Type B pancreatic cell (in vitro differentiated cells): Measurements from ENCODE around the gene CHPT1. TPM values are rescaled to one million over a fixed set of nuclear protein-coding genes. Genes with fewer than 3 reads are reported as not detected.
"Not testable (repeated sequence)": the region's sequence is repeated elsewhere in the genome, so short reads cannot be mapped to it uniquely, and the experiment has no call there.

Source experiments
- DNase-seq: peaks from one replicate; pipeline ENCODE4 v3.0.0; 2021; ENCODE audit warnings: mixed read lengths; ENCODE audit not compliant: unreplicated experiment; ENCODE audit errors: extremely low spot score
- H3K27ac Mint-ChIP-seq: 2 replicates; pipeline ENCODE4 v1.8.0; 2021; ENCODE audit warnings: mild to moderate bottlenecking, mixed read lengths
- H3K27me3 Mint-ChIP-seq: 2 replicates; pipeline ENCODE4 v1.8.0; 2021; ENCODE audit warnings: mixed read lengths
- H3K36me3 Mint-ChIP-seq: 2 replicates; pipeline ENCODE4 v1.8.0; 2021; ENCODE audit warnings: mixed read lengths
- H3K4me1 Mint-ChIP-seq: one replicate; pipeline ENCODE4 v1.8.0; 2021; ENCODE audit warnings: mixed read lengths; ENCODE audit not compliant: unreplicated experiment
- H3K4me3 Mint-ChIP-seq: 2 replicates; pipeline ENCODE4 v1.8.0; 2021; ENCODE audit warnings: mild to moderate bottlenecking, mixed read lengths
- H3K9me3 Mint-ChIP-seq: 2 replicates; pipeline ENCODE4 v1.8.0; 2021; ENCODE audit warnings: mixed read lengths
- CTCF ChIP-seq: fragments of 200-600 bp; sonication (generic); conservative IDR thresholded peaks from 2 replicates; pipeline ENCODE4 v1.5.0; 2021; ENCODE audit warnings: antibody characterized with exemption, mild to moderate bottlenecking
- total RNA-seq: library from RNA; stranded (reverse); gene quantifications from 2 replicates; pipeline ENCODE4 v1.2.1, GENCODE V29; 2021; ENCODE audit warnings: low replicate concordance

CHPT1 gene
- total RNA-seq, 1 donor from 2014 or later: 35.2 TPM

- TF ChIP-seq CTCF: no peak
- DNase-seq: no peak
- Mint-ChIP-seq H3K9me3 (no peaks in the 10 kb centered on the region), H3K27ac (no peak overlapping the region), H3K4me3 (no peak overlapping the region), H3K36me3 (no peaks in the 10 kb centered on the region), H3K27me3 (no peaks in the 10 kb centered on the region), H3K4me1 (no peaks in the 10 kb centered on the region)
These were observed 43.9 kb upstream of the CHPT1 start for GRCh38 chr12:101653503-101653902.

- Mint-ChIP-seq H3K27ac (no peak overlapping the region), H3K4me3 (no peak overlapping the region), H3K36me3 (no peaks in the 10 kb centered on the region), H3K9me3 (no peaks in the 10 kb centered on the region), H3K27me3 (no peaks in the 10 kb centered on the region), H3K4me1 (no peaks in the 10 kb centered on the region)
- TF ChIP-seq CTCF: no peak
- no peak for DNase-seq
These were observed 43.0 kb upstream of the CHPT1 start for GRCh38 chr12:101654442-101654841.

GRCh38 chr12:101655393-101655792 is 42.0 kb upstream of the CHPT1 start:
- no peak for TF ChIP-seq CTCF
- no peak for DNase-seq
- Mint-ChIP-seq H3K4me3 (no peak overlapping the region), H3K36me3 (no peaks in the 10 kb centered on the region), H3K27me3 (no peaks in the 10 kb centered on the region), H3K4me1 (no peaks in the 10 kb centered on the region), H3K9me3 (no peaks in the 10 kb centered on the region), H3K27ac (no peak overlapping the region)

GRCh38 chr12:101660662-101661061 is 36.8 kb upstream of the CHPT1 start:
- not testable (repeated sequence) for H3K9me3 Mint-ChIP-seq, DNase-seq, H3K27ac Mint-ChIP-seq, H3K4me1 Mint-ChIP-seq, H3K4me3 Mint-ChIP-seq, H3K36me3 Mint-ChIP-seq, H3K27me3 Mint-ChIP-seq

DNA sequence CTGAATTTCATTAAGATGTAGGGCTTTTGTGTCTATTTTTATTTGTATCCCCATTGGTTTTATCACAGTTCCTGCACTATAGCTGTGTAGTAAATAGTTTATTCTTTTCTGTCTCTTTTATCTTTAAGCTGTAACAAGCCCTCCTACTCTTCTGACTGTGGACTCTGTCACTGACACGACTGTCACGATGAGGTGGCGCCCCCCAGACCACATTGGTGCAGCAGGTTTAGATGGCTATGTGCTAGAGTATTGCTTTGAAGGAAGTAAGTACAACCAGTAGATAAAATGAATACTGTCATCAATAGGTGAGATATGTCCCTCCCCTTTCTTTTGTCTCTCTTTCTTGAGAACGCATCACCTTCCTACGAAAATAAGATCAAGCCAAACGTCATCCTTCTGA is 34.1 kb upstream of the CHPT1 start:
- Mint-ChIP-seq H3K4me1 (no peaks in the 10 kb centered on the region), H3K27me3 (no peaks in the 10 kb centered on the region), H3K9me3 (no peaks in the 10 kb centered on the region), H3K4me3 (no peak overlapping the region), H3K36me3 (no peaks in the 10 kb centered on the region), H3K27ac (no peak overlapping the region)
- no peak for TF ChIP-seq CTCF
- DNase-seq: no peak

- Mint-ChIP-seq H3K4me1 (peaks cover 1% of the 10 kb centered on the region), H3K36me3 (no peaks in the 10 kb centered on the region), H3K27me3 (no peaks in the 10 kb centered on the region), H3K27ac (no peak overlapping the region), H3K4me3 (no peak overlapping the region), H3K9me3 (no peaks in the 10 kb centered on the region)
- no peak for DNase-seq
- TF ChIP-seq CTCF: no peak
These were observed 32.4 kb upstream of the CHPT1 start for GRCh38 chr12:101664992-101665391.
